HepG2 (cell line): ENCODE measurements around the gene SLC38A3. TPM values are rescaled to one million over a fixed set of nuclear protein-coding genes. Genes with fewer than 3 reads are reported as not detected.
A peak's percentile ranks its signal among the peaks of the same experiment; 100 is the strongest.

Experiments used
- EP300 ChIP-seq, 3 experiments: sonication (generic) in 1 of 3; formaldehyde crosslinking in 1 of 3; IDR thresholded peaks; 2 replicates each; pipeline versions ENCODE4 v1.5.1 to v1.6.1; 2011 to 2020; ENCODE audit warnings: low read depth in 2 of 3, low read length in 2 of 3, borderline replicate concordance in 1 of 3, improper control_type of control experiment in 1 of 3, mild to moderate bottlenecking in 1 of 3, missing genetic modification reagents in 1 of 3, moderate library complexity in 1 of 3
- FOXK1 ChIP-seq: sonication (generic); formaldehyde crosslinking; IDR thresholded peaks from 2 replicates; pipeline ENCODE4 v1.4.0; 2020; ENCODE audit warnings: low read depth, missing genetic modification reagents, borderline replicate concordance
- GZF1 ChIP-seq: sonication (generic); formaldehyde crosslinking; IDR thresholded peaks from 2 replicates; pipeline ENCODE4 v1.5.1; 2020; ENCODE audit warnings: mild to moderate bottlenecking, missing genetic modification reagents
- LCORL ChIP-seq, 2 experiments: fragments of 450-650 bp in 1 of 2; sonication (generic) in 1 of 2; formaldehyde crosslinking in 1 of 2; IDR thresholded peaks; 2 replicates each; pipeline versions ENCODE4 v1.5.0 to v1.6.1; 2017 to 2020; ENCODE audit warnings: antibody characterized with exemption in 1 of 2, missing genetic modification reagents in 1 of 2
- MATR3 ChIP-seq: sonication (generic); formaldehyde crosslinking; IDR thresholded peaks from 2 replicates; pipeline ENCODE4 v1.4.0; 2020; ENCODE audit warnings: missing genetic modification reagents
- PHF21A ChIP-seq: sonication (generic); formaldehyde crosslinking; IDR thresholded peaks from 2 replicates; pipeline ENCODE4 v1.5.0; 2020; ENCODE audit warnings: mild to moderate bottlenecking, missing genetic modification reagents
- TBP ChIP-seq: sonication (generic); formaldehyde crosslinking; IDR thresholded peaks from 2 replicates; pipeline ENCODE4 v1.5.0; 2020; ENCODE audit warnings: missing genetic modification reagents
- ZBTB20 ChIP-seq: sonication (generic); formaldehyde crosslinking; IDR thresholded peaks from 2 replicates; pipeline ENCODE4 v1.8.1; 2023; ENCODE audit warnings: missing genetic modification reagents, low read depth, mild to moderate bottlenecking, borderline replicate concordance
- ZNF430 ChIP-seq: sonication (generic); formaldehyde crosslinking; IDR thresholded peaks from 2 replicates; pipeline ENCODE4 v1.9.0; 2021; ENCODE audit warnings: mild to moderate bottlenecking, missing genetic modification reagents
- ZNF563 ChIP-seq: sonication (generic); formaldehyde crosslinking; IDR thresholded peaks from 2 replicates; pipeline ENCODE4 v1.8.0; 2022; ENCODE audit warnings: mild to moderate bottlenecking, moderate library complexity, missing genetic modification reagents
- ZNF713 ChIP-seq: sonication (generic); formaldehyde crosslinking; IDR thresholded peaks from 2 replicates; pipeline ENCODE4 v1.4.0; 2020; ENCODE audit warnings: mild to moderate bottlenecking, missing genetic modification reagents
- polyA plus RNA-seq, 8 experiments: library from polyadenylated mRNA; depleted of rRNA in 3 of 8; stranded (reverse) in 7 of 8; unstranded in 1 of 8; fragments of >200 nt; fragmentation: Illumina TruSeq in 4 of 8; extraction: Trizol in 4 of 8; gene quantifications; 2 replicates each; pipeline versions ENCODE4 v1.2.1 to v1.2.3, GENCODE V29; 2011 to 2016; ENCODE audit warnings: low read depth in 4 of 8, missing spikeins in 1 of 8, mixed read lengths in 1 of 8; ENCODE audit not compliant: insufficient read depth in 1 of 8
- total RNA-seq, 5 experiments: library from RNA; depleted of rRNA; stranded (reverse); fragments of >200 nt; fragmentation: Illumina TruSeq; extraction: Trizol; gene quantifications; 2 replicates each; pipeline ENCODE4 v1.2.3, GENCODE V29; 2016; ENCODE audit warnings: low read depth in 1 of 5
- TF ChIP-seq, protein P1 (sequence below): sonication (generic); formaldehyde crosslinking; IDR thresholded peaks from 2 replicates; pipeline ENCODE4 v1.4.0; 2020; ENCODE audit warnings: mild to moderate bottlenecking, missing genetic modification reagents
- TF ChIP-seq, protein P2 (sequence below): sonication (generic); formaldehyde crosslinking; IDR thresholded peaks from 2 replicates; pipeline ENCODE4 v1.4.0; 2020; ENCODE audit warnings: missing genetic modification reagents
- TF ChIP-seq, protein P3 (sequence below): sonication (generic); formaldehyde crosslinking; IDR thresholded peaks from 2 replicates; pipeline ENCODE4 v1.9.0; 2021; ENCODE audit warnings: missing genetic modification reagents, borderline replicate concordance

SLC38A3 gene
- total and polyA plus RNA-seq, 2 of the 13 experiments (the other 11 are each of a cell fraction or from before 2014, with no cell fraction given): 29.8 to 164 TPM

DNA sequence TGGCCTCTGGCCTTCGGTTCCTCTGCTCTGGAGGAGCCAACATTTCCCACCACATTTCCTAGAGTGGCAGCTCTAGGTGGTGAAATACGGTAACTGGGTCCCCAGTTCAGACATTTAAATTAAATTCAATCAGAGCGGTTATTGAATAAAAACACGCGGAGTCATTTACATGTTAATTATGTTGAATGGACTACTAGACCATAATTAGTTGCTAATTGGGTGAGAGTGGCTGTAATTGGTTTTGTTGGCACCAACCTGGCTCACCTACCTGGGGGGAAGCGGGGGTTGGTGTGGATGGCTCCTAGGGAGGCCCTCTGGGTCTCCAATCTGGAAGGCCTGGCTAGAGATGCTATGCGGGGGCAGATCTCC, 37.2 kb upstream of the SLC38A3 start (continued):
- TF ChIP-seq, protein P1, sequence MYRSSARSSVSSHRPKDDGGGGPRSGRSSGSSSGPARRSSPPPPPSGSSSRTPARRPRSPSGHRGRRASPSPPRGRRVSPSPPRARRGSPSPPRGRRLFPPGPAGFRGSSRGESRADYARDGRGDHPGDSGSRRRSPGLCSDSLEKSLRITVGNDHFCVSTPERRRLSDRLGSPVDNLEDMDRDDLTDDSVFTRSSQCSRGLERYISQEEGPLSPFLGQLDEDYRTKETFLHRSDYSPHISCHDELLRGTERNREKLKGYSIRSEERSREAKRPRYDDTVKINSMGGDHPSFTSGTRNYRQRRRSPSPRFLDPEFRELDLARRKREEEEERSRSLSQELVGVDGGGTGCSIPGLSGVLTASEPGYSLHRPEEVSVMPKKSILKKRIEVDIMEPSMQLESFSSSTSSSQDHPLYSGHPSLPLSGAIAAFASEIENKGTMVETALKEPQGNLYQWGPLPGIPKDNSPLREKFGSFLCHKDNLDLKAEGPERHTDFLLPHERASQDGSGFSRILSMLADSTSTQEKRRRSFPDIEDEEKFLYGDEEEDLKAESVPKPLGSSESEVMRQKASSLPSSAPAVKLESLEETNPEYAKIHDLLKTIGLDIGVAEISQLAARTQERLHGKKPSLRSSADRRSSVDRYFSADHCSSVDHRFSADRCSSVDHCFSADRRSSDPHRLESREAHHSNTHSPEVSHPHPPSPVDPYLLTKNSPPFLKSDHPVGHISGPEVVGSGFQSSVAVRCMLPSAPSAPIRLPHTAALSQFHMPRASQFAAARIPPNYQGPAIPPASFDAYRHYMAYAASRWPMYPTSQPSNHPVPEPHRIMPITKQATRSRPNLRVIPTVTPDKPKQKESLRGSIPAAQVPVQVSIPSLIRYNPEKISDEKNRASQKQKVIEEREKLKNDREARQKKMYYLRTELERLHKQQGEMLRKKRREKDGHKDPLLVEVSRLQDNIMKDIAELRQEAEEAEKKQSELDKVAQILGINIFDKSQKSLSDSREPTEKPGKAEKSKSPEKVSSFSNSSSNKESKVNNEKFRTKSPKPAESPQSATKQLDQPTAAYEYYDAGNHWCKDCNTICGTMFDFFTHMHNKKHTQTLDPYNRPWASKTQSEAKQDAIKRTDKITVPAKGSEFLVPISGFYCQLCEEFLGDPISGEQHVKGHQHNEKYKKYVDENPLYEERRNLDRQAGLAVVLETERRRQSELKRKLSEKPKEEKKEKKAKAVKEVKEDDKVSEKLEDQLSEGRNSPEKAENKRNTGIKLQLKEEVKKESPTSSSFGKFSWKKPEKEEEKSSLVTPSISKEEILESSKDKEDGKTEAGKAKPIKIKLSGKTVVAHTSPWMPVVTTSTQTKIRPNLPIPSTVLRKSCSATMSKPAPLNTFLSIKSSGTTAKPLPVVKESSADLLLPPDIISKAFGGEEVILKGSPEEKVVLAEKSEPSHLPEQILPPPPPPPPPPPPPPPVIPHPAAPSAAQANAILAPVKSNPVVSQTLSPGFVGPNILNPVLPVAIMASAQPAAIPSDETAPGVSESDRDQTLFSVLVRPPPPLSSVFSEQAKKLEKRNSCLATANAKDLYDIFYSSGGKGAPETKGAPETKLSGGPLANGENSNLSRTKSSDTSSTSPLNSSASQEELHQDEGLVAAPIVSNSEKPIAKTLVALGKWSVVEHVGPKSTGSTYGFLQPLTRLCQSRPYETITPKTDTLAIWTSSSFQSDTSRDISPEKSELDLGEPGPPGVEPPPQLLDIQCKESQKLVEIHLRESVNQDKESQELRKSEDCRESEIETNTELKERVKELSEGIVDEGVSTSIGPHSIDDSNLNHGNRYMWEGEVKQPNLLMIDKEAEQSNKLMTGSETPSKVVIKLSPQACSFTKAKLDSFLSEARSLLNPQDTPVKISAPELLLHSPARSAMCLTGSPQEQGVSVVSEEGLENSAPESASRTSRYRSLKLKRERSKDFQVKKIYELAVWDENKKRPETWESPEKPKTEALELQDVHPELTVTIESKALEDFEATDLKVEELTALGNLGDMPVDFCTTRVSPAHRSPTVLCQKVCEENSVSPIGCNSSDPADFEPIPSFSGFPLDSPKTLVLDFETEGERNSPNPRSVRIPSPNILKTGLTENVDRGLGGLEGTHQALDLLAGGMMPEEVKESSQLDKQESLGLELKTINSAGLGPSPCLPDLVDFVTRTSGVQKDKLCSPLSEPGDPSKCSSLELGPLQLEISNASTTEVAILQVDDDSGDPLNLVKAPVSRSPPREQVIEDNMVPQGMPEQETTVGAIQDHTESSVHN: no peak
- TF ChIP-seq ZBTB20: no peak
- TF ChIP-seq, protein P2, sequence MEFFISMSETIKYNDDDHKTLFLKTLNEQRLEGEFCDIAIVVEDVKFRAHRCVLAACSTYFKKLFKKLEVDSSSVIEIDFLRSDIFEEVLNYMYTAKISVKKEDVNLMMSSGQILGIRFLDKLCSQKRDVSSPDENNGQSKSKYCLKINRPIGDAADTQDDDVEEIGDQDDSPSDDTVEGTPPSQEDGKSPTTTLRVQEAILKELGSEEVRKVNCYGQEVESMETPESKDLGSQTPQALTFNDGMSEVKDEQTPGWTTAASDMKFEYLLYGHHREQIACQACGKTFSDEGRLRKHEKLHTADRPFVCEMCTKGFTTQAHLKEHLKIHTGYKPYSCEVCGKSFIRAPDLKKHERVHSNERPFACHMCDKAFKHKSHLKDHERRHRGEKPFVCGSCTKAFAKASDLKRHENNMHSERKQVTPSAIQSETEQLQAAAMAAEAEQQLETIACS (CRISPR knock-in tag): no peak
- TF ChIP-seq ZNF563 (CRISPR knock-in tag): no peak
- peak; percentile 6; the same call in 1 of the 2 replicates for TF ChIP-seq FOXK1
- TF ChIP-seq EP300 (IDR thresholded peaks at IDR 0.05; ENCODE audit: low read depth in 2 of 2, low read length in 2 of 2): 0 out of 4 replicates have a peak, but pooled peaks of 1 of the 2 experiments have one; percentile 1
- no peak for TF ChIP-seq EP300 (CRISPR knock-in tag; IDR thresholded peaks at IDR 0.05; ENCODE audit: borderline replicate concordance)
- TF ChIP-seq LCORL (IDR thresholded peaks at IDR 0.05): no peak
- TF ChIP-seq LCORL (CRISPR knock-in tag; IDR thresholded peaks at IDR 0.05): peak; percentile 14; the same call in 1 of the 2 replicates
- TF ChIP-seq, protein P3, sequence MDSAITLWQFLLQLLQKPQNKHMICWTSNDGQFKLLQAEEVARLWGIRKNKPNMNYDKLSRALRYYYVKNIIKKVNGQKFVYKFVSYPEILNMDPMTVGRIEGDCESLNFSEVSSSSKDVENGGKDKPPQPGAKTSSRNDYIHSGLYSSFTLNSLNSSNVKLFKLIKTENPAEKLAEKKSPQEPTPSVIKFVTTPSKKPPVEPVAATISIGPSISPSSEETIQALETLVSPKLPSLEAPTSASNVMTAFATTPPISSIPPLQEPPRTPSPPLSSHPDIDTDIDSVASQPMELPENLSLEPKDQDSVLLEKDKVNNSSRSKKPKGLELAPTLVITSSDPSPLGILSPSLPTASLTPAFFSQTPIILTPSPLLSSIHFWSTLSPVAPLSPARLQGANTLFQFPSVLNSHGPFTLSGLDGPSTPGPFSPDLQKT (CRISPR knock-in tag): no peak
- TF ChIP-seq PHF21A (CRISPR knock-in tag): 0 out of 2 replicates have a peak, but pooled peaks have one; percentile 4
- TF ChIP-seq TBP (CRISPR knock-in tag): no peak
- no peak for TF ChIP-seq MATR3 (CRISPR knock-in tag)
- TF ChIP-seq GZF1: peak; percentile 99
- TF ChIP-seq ZNF713: no peak
- TF ChIP-seq ZNF430 (CRISPR knock-in tag): 0 out of 2 replicates have a peak, but pooled peaks have one; percentile 45
